HG02642 (cell line): ENCODE results near the gene POLR2H.
A peak's percentile ranks its signal among the peaks of the same experiment; 100 is the strongest.

Experiments used
- ATAC-seq: cut with Tn5 transposase; IDR thresholded peaks from one replicate; pipeline ENCODE4 v1.9.1; 2021; ENCODE audit warnings: mild to moderate bottlenecking; ENCODE audit not compliant: unreplicated experiment, poor library complexity

The POLR2H gene

DNA sequence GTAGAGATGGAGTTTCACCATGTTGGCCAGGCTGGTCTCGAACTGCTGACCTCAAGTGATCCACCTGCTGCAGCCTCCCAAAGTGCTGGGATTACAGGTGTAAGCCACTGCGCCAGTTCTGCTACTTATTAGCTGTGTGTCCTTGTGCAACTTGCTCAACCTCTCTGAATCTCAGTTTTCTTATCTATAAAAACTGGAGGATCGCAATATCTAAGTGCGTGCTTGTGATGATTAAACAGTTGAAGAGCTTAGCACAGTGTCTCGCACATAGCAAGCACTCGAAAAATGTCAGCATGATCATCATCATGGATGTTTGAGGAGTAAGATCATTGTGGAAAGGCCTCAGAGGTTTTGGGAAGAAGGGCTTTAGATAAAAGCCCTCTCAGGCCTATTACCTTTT is 10.9 kb upstream of the POLR2H start:
- no peak for ATAC-seq

DNA sequence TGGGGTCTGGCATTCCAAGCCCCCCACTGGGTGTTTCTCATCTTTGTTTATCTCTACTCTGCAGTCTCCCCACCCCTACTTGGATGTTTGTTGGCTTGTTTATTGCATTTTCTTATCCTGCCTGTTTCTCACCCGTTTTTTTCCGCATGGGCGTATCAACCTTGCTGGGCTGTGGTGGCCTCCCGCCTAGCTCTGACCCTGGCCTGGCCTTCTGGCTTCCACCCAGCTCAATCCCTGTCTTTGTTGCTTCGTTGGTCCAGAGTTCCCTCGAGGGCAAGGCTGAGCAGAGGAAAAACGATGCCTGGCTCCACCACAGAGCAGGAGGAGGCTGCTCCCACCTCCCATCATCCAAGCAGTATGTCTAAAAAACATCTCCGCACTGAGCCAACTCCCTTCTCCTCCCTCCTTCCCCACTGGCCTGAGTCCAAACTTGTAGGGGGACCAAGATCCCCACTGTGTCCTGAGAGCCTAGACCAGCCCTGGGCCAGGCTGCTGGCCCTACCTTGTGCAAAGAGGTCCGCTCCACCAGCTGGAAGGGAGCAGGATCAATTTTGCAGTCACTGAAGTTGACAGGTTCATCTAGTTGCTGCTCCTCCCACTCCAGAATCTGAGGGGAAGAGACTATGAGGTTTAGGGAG is 9.9 kb upstream of the POLR2H start:
- ATAC-seq, result no peak

DNA sequence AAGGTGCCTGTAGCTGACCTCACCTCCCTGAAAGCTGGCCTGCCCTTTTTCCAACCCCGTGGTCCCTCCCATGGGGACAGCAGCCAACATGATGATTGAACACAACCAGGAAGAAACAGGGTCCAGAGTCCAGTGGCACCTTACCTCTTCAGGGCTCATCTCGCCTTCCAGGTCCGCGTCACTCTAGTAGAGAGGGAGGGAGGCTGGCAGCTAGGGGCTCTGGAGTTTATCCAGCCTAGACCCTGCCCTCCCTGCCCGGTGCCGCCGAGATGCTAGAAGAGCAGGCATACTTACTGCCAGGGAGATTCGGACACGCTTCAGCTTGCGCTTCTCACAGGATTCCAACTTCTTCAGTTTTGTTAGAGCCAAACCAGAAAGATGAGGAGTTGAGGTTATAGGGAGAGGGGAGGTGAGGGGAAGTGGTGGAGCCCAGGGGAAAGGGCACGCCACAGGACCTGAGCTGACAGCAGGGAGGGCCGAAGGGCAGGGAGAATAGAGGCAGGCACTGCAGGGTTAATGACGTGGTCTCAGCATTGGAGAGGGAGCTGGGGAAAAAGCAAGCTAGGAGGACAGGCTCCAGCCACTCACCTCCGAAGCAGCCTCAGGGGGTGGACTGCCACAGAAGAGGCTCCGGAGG is 9.2 kb upstream of the POLR2H start:
- no peak for ATAC-seq

DNA sequence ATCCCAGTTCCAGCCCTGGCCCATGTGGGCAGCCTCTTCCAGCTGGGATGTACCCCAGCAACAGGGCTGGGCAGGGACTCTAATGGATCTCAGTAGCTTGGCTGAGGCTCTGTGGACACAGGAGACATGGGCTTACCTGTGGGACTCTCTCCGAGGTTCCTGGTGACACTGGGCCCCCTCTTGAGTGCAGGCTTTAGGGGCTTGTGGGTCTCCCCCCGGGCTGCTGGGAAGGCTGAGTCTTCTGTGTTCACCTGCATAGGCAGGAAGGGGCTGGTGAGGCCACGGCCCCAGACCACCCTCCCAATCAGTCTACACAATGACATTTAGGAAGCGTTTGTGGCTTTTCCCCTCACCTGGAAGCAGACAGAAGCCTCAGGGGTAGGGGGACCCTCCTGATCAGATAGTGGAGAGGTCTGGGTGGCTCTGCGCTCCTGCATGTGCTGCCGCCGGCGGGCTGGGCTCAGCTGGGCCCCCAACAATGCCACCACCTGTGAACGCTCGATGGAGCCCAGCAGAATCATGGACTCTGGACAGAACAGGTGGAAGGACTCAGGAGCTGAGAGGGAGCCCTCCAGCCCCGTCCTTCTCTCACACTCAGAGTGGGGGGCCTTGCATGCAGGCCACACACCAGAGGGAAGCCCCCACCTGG is 8.5 kb upstream of the POLR2H start:
- no peak for ATAC-seq

DNA sequence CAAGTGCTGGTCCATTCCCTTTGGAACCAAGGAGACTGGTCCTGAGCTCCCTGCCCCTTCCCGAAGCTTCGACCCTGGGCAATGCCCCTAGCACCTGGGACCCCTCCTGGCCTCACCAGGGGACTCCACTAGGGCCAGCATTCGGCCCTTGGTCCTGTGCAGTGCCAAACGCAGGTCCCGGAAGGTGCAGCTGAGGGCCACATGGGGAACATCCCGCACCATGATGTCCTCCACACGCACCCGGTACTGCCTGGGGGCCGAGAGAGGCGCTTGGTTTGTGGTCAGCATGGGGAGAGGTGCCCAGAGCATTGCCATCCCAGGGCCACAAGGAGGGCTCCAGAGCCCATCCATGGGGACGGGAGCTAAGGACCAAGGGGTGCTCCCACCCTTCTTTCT is 8.0 kb upstream of the POLR2H start:
- no peak for ATAC-seq

DNA sequence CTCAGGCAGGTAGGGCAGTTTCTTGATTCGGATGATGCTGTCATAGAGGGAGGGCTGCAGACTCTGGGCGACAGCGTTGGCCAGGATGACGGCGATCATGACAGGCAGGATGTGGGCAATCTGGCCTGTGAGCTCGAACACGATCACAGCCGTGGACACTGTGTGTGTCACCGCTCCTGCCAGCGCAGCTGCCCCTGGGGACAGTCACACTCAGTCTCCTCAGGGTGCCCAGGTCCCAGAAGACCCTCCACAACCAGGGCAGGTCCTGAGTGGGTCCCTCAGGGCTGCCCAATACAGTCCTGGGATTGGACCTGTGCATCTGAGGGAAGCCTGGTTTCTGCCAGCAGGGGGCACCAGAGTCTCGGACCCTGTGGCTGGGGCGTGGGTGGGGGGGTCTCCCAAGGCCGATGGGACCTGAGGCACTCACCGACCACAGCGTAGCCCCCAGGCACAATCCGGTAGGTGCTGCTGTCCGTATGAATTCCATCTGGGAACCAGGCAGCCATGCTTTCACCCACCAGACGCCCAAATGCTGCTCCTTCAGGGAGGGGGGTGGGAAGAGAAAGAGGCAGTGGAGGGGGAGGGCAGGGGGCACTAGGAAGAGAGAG is 7.3 kb upstream of the POLR2H start:
- ATAC-seq, result peak; percentile 49

DNA sequence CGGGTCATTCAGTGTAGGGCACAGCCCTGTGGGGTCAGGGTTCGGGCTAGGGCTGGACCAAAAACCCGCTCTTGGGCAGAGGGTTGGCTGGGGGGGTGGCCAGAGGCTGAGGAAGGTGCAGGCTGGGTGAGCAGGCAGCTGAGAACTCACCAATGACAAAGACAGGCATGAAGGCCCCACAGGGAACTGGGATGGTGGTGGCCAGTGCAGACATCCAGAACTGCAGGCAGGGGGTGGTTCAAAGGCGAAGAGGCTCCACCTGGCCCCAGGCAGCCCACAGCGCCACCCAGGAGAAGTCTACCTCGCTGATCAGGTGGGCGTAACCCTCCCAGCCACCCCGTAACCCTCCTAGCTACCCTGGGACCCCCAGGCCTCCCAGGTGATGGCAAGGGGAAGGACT is 6.8 kb upstream of the POLR2H start:
- no peak for ATAC-seq

DNA sequence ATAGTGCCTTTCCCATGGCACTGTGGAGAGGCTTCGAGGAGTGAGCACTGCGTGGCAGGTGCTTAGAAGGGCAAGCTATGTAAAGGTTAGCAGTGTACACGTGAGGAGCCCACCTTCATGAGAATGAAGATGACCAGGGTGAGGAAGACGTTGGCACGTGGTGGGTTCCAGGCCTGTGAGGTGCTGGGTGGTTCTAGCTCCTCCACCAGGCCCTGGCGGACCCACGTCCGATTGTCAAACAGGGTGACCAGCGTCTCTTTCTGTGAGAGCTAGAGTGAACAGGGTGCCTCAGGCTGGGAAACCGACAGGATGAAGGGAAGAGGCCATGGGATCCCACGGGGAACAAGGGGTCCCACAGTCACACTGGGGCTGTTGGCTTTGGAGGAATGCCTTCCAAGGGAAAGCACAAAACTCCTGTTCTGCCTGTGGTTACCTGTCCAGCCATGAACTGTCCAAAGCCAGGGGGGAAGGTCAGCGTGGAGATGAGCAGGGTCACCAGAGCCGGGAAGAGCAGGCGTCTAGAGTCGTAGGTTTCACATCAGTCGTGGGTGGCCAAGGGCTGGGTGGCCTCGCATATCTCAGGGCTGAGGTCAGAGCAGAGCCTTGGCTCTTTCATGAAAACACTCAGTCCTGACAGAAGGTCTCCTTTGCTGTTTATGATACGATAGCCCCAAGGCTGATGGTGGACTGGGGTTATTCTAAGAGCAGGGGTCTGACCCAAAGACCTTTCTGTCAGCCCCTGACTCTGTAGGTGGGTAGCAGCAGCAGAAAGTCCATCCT is 6.1 kb upstream of the POLR2H start:
- no peak for ATAC-seq

DNA sequence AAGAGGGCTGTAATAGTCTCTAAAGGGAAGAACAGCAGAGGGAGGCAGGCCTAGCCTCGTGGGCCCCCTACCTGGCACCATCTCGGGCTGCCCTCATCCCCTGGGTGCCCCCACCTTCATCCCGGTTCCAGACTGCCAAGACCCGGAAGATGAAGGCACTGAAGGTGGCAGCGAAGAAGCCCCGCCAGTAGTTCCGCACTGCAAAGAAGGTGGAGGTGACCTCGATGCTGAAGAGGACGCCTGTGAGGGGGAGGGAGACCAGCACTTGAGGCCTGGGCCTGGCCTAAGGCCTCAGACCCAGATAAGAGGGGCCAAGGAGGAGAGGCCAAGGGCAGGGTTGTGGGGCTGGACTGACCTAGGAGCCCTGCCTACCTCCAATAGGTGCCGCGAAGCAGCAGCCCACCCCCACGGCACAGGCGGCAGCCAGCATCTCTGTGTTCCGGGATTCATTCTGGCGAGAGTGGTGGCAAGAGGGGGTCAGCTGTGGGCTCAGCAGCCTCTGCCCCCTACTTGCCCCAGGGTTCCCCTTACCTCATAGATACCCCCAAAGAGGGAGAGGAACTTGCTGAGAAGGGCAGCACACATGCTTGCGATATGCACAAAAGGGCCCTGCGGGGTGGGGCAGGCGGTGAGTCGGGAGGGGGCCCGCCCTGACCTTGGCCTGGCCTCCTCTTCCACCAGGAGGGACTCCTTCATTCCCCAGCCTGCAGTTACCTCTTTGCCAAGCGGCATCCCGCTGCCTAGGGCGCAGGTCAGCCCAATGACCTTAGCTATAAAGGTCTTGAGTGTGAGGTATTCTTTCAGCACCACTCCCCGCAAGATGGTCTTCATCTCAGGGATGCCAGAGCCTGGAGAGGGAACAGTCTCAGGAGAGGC is 4.0 kb upstream of the POLR2H start:
- no peak for ATAC-seq

DNA sequence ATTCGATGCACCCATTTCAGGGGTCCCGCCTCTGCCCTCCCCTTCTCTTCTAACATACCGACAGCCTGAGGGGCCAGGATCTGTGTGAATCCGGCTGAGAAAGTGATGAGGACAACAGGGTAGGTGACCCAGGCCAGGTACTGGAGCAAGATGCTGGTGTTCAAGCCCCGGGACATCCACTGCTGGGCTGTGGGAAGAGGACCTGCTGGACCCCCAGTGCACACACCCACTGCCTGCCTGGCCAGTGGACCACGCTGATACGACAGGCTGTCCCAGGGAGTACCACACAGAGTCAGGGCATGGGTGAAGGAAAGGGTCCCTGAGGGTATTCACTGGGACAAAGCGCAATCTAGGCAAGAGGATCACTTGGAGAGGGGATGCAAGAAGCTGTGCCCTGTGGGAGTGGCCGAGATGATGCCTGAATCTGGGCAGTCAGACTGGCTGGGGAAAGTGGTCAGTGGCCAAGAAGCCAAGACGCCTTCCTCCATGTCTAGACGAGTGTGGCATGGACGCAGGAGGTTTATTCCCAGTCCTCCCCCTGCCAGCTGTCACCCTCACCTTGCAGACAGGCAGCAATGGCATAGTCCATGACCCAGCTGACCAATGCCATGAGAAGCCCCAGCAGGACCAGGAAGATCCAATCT is 3.3 kb upstream of the POLR2H start:
- no peak for ATAC-seq

DNA sequence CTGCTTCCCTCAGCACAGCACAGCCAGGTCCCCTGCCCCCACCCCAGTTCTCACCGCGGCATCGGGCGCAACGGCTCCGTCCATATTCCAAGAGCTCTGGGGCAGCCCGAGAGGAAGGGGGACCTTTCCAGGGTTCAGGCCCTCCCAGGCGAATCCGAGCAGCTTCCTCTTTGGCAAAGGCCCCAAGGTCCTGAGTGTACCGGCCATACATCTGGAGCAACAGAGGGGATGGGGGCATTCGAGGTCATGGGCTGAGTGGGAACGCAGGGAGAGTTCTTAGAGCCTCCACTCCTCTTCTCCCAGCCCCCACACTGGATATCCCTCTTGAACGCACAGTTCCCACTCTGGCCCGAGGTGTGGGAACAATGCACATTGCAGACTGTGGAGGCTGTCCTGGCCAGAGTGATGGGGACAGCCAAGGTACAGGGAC is 2.6 kb upstream of the POLR2H start:
- ATAC-seq, result no peak

DNA sequence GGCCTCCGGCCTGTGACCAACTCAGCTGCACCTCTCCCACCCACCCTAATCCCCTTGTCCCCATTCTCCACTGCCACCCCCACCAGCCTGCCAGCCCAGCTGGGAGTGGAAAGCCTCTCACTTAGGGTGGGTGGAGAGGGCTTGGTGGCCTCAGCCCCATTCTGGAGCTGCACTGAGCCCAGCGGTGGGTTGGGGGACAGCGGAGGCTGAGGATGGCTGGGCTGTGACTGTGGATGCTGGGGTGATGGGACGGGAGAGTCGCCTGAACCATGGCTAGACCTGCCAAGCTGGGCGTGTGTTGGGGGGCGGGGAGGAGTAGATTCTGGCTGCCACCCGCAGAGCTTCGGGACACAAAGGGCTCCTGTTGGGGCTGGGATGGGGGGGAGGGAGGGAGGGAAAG is 1.9 kb upstream of the POLR2H start:
- ATAC-seq, result no peak

DNA sequence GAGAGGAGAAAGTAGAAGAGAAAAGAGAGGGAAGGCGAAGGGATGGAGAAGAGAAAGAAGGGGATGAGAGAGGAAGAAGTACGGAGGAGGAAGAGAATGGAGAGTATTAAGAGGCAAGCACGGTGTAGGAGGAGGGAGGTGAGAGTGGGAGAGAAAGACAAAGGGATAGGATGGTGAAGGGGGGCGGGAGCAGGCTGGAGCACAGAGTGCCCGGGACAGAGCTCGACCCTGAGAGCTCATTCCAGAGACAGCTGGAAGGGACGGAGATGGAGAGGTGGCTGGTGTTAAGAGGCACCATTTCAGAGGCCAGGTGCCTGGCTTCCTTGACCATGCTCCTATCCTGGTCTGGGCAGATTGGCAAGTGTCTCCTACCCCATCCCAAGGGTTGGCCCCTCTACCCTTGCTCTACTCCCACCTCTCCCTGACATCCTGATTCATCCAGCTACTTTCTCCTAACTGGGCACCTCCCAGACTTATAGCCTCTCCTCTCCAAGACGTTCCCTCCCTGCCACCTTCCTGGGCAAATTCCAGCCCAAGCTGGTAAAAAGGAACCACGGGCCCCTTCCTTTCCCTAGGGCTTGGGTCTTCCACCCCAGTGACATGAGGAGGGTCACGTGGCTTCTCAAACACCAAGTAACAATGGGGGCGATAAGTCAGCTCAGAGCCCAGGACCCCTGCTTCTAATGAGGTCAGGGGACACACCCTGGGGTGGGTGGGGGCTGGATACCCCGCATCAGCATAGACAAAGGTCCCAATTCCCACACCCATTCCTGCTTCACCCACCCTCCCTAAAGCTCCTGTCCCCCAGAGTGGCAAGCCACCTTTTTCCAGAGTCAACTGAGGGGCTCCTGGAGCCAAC is 1.2 kb upstream of the POLR2H start:
- ATAC-seq, result no peak

DNA sequence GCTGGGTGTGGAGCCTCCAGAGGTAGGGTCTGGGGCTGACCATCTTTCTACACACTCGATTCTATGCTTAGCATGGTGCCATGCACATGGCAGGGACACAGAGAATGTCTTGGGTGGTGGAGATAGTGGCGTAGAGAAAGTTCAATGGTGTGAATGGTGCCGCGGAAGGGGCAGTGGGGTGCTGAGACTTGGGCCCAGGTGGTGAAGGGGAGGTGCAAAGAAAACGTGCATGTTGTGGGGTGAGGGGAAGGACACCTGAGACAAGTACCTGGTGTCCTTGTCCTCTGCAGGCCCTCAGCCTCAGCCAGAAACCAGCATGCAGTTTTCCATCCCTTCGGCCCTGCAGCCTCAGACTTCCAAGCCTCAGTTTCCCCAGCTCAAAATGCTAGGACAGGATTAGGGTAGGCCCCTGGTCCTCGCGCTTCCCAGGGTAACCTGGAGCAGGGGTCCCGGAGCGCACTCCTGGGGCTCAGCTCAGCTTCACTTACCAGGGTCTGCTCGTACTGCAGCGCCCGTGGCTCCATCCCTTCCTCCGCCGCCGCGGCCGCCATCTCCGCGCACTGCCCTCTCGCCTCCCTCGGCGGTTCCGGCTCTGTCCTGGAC is 480 bp upstream of the POLR2H start:
- ATAC-seq, result peak; percentile 4

DNA sequence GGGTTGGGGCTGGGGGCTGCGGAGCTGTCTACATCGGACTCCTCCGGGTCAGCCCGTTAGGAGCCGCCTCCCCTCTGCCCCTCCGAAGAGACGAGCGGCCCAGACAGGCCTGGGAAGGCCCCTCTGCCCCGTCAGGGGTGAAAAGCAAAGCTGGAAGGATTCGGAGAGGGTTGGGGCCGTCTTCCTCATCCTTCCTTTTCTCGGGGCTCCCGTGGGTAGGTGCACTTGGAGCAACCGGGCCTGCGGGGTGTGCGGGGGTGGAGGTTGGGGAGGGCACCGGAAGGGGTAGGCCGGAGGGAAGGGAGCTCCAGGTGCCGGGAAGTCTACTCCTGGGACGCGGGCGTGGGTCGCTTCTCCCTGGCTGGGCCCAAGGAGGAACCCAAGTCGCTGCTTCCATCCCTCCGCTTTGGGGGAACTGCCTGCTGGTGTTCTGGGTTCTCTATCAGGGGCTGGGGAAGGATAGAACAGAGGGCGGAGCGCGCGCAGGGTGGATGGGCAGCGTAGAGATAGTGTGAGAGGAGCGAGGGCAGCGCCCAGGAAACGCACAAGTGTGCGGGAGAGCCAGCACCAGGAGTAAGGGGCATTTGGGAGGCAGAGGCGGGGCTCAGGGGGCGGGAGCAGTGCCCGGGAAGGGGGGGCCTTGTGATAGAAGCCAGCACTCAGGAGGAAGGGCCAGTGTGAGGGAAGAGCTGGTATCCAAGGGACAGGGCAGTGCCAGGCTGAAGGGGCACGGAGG is 590 bp downstream of the POLR2H start:
- peak; percentile 3 for ATAC-seq

DNA sequence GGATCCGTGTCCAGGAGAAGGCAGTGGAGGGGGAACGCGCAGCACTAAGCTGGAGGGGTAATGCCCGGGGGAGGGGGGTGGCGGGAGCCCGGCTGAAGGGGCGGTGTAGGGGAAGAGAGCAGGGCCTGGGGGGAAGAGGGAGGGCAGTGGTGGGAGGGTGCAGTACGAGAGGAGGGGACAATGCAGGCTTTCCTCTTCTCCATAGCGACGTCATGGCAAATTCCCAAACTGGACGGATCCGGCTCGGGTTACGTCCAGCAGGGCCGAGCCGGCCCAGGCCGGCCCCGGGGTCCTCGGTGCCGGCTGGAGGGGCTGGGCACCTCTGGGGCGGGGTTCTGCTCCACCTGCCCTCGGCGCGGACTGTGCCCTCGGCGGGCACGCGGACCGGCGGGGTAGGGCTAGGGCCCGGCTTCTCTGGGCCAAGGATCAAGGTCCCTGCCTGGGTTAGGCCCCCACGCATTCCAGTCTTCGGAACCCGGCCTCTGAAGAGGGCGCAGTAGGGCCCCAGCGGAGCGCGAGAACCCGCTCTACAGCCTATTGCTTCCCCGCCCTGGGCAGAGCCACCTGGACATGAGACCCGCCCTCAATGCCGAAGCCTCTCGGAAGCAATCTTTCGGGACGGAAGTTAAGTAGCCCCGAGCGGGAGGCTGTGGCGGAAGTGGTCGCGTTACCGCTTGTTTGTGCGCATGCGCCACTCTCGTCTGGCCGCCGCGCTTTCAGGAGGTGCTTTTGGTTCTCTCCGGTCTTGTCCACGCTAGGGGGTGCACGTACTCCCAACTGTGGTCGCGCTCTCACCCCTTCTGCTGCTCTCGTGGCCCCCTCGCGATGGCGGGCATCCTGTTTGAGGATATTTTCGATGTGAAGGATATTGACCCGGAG is 1.4 kb downstream of the POLR2H start:
- ATAC-seq, result peak; percentile 86
